NCI-H2107 (cell line): ENCODE results near the gene MAB21L4.
"Not testable (repeated sequence)": the region's sequence is repeated elsewhere in the genome, so short reads cannot be mapped to it uniquely, and the experiment has no call there.

ENCODE experiments used
- DNase-seq: peaks from one replicate; lab custom pipeline; 2025; lab: John Stamatoyannopoulos, UW

The MAB21L4 gene

DNA sequence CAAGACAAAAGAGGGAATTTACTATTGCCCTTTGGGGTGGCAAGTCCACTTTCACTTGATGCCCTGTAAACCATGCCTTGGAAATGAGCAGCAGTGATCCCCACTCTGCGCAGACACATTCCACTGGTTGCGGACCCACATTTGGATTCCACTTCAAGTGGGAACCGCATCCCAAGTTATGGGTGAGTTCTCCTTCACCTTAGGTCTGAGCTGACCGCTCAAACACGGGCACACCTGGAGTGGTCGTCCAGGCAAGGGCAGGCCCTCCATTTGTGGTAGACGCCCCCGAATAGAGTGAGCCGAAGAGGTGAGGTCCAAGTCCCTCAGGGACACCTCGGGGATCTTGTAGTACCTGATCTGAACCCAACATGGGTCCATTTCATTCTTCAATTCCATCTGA lies 37.1 kb downstream of the MAB21L4 start:
- DNase-seq, result no peak

- DNase-seq, result no peak
Observed at GRCh38 chr2:240858321-240858720, 37.6 kb downstream of the MAB21L4 start.

DNA sequence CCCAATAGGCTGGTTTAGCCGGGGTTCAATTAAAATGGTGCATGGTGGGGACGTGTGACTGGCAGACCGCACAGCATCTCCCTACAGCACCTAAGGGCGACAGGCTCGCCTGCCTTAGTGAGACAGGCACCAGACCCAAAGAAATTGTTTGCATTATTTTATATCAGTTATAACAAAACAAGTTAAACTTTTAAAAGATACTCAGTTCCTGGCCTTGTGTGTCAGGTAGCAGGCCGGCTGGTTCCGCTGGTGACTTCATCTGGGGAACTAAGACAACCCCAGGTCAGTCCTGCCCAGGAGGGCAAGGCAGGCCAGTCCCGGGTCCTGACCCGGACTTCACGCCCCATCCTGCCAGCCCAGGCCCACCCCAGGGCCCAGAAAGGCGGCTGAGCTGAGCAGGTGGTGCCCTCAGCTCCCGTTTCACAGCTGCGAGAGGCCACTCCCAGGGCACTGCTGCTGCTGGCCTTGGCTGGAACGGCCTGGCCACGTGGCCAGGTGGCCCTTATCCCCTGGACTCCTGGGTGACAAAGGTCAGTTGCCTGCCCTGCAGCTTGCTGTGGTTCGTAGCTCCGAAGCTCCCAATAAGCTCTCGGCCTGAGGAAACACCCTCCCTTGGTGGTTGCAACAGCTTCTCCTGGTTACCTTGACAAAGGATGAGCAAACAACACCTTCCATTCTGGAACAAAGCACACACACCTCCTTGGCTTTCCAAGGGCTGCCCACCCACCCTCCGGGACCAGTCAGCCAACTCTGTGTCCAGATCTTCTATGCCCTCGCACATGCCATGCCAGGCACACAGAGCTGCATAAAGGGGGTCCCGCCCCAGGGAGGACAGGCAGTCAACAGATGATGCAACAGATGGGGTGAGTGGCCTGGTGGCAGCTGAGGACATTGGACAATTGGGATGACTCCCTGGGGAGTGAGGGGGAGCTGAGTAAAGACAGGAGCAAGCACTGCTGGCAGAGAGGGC lies 38.6 kb downstream of the MAB21L4 start:
- no peak for DNase-seq

DNA sequence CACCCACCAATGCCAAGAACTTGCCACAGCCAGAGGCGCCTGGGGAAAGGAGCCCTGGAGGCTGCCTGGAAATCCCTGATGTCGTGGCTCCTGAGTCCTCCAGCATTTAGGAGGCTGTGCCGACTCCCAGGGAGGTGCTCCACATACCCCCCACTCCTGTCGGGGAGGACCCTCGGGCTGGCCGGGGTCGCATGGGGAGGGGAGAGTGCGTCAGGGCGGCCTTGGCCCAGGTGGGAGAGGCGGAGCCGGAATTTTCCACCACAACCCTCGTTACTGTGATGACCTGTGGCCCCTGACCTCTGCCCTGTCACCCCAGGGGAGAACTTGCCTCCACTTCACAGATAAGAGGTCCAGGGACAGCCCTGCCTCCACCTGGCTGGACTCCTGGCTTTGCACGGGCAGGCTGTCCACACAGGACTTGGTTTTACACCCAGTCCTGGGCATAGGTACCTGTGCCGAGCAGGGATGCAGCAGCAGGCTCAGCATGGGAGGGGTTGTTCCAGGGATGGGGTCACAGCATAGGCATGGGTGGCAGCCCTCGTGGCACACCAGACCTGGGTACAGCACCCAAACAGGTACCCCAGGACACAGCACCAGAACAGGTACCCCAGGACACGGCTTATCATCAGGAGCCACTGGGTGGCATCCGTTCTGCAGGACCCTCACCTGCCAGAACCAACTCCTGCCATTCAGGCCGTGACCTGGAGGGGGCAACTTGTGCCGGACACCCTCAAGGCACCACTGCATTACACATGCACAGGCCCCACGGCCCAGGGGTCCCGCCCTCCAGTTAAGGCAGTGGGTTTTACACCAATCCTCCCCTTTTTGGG lies 39.6 kb downstream of the MAB21L4 start:
- DNase-seq, result no peak

GRCh38 chr2:240855670-240856069 lies 40.3 kb downstream of the MAB21L4 start:
- DNase-seq, result no peak

- no peak for DNase-seq
Observed at GRCh38 chr2:240852671-240853314, 43.2 kb downstream of the MAB21L4 start.

DNA sequence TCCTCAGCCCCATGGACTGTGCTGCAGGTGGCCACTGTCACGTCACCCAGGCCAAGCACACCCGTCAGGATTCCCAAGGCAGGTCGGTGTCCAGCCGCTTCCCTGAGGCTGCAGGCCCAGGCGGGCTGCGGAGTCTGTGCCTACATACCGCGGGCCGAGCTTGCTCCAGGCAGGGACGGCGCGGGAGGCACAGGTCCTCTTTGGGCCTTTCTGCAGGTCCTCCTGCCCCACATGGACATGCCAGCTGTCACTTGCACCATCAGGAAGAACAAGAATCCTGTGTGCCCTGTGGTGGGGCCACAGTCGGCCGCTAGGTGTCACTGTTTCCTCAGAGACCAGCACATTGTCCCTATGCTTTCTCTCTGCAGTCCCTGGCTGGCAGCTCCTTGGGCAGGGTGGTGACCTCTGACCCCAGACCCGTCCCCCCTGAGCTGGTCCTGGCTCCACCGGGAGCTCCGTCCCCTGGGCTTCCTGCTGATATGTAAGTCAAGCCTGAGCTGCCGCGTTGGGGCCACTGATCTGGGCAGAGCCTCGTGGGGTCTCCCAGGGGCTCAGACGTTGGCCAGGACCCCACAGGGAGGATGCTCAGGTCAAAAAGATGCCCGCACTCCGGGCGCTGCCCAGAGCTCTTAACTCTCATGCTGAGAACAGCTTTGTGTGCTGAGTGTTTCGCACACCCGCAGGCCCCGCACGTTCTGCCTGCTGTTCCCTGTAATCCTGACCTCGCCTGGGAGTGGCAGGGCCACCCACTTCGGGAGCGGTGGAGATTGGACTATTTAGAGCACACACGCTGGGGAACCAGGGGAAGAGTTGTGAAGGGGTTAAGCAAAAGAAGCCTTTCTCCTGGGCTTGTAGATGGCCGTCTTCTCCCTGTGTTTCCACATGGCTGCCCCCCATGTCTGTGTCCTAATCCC lies 44.6 kb downstream of the MAB21L4 start:
- DNase-seq, result peak; percentile 13

DNA sequence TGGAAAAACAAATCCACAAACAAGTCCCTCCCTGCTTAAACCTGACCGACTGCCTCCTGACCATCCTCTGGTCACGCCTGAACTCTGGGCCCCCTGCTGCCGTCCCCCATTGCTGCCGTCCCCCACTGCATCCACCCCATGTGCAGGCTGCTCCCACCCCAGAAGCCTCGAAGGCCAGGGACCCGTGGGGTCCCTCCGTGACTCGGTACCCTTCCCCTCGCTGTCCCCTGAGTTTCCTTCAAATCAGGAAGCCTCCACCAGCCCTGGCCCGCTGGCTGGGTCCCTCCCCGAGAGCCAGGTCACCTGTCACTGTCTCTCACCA lies 45.2 kb downstream of the MAB21L4 start:
- DNase-seq, result no peak

- DNase-seq, result no peak
Observed at GRCh38 chr2:240850026-240850425, 45.9 kb downstream of the MAB21L4 start.

GRCh38 chr2:240848900-240849680 lies 46.9 kb downstream of the MAB21L4 start:
- no peak for DNase-seq

- DNase-seq, result no peak
Observed at GRCh38 chr2:240847817-240848216, 48.1 kb downstream of the MAB21L4 start.

- DNase-seq, result no peak
Observed at GRCh38 chr2:240846873-240847595, 48.9 kb downstream of the MAB21L4 start.

GRCh38 chr2:240846309-240846708 lies 49.6 kb downstream of the MAB21L4 start:
- DNase-seq, result not testable (repeated sequence)

DNA sequence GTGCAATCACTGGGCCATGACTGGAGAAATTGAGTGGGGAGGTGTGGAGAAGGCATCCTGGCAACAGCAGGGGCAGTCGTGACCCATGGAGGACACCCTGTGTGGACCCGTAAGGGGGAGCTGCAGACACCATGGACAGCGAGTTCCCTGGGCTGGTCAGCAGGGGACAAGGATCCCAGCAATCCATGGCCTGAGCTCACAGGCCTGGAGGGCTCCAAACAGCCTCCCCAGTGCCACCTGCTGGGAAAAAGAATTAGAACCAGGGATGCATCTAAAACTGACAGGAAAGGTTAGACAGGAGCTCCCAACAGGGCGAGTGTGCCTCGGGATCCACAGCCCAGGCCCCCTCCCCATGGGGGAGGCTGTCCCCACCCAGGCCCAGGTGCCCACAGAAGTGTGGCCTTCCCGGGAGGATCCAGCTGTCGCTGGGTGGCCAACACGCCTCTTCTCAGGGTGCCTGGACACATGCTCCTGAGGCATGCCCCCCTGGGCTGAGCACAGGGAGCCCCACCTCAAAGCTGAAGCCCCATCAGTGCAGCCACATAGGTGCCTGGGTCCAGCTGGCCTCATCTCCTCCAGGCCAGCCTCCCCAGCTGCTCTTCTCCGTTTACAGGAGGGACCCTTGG lies 55.4 kb downstream of the MAB21L4 start:
- DNase-seq, result no peak

GRCh38 chr2:240839152-240840143 lies 56.5 kb downstream of the MAB21L4 start:
- no peak for DNase-seq

GRCh38 chr2:240837621-240838020 lies 58.3 kb downstream of the MAB21L4 start:
- no peak for DNase-seq

DNA sequence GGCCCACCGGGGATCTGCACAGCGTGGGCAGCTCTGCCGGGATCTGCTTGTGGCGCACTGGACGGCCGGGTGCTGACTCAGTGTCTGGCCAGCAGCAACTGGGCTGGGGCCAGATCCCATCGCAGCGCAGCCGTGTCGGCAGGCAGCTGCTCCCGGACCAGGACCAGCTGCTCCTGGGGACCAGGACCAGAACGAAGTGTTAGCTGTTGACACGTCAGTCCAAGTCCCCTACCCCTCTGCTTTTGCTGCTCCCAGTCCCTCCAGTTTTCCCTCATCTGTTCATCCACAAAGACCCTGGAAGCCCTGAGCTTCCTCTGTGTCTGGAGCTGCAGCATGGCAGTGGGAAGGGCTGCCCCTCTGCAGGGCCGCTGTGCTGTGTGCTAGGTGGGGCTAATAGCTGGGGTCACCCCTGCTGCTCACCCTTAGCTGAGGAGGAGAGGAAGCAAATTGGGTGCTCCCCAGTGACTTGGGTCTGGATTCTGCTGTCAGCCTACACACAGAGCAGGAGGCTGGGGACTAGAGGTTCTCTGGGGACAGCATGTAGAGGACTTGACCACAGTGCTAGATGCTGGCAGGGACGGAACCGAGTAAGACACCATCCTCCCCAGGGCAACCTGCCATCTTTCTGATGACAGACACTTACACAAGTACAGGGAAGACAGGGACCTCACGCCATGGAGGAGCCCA lies 59.0 kb downstream of the MAB21L4 start:
- DNase-seq, result no peak
